IMR-90 (cell line): ENCODE measurements around the gene RNF123. TPM values are rescaled to one million over a fixed set of nuclear protein-coding genes. Genes with fewer than 3 reads are reported as not detected.
A peak's percentile ranks its signal among the peaks of the same experiment; 100 is the strongest.

Source experiments
- ATAC-seq: fragments of 200-7000 bp; cut with Tn5 transposase; 2 replicates; pipeline ENCODE4 v1.9.1; 2020; ENCODE audit warnings: low read depth, mild to moderate bottlenecking, moderate library complexity
- BruUV-seq: library from RNA; stranded (reverse); fragments of 400-500 nt; replicated peaks from 2 replicates; lab custom pipeline; 2021; lab: Mats Ljungman, UMichigan
- CTCF ChIA-PET: fragments of 300-600 bp; formaldehyde crosslinking; extraction: SDS; loops from one replicate; lab custom pipeline; 2021; ENCODE audit warnings: antibody characterized with exemption; lab: Yijun Ruan, JAX
- POLR2A ChIA-PET: fragments of 300-600 bp; sonication (Branson Sonifier 250); formaldehyde crosslinking; loops from one replicate; lab custom pipeline; 2022; ENCODE audit warnings: antibody characterized with exemption; ENCODE audit not compliant: unreplicated experiment; lab: Charles Lee
- DNase-seq: peaks from one replicate; pipeline ENCODE4 v3.0.0; 2013
- H2AFZ ChIP-seq: replicated peaks from 2 replicates; pipeline ENCODE3; 2013; ENCODE audit warnings: low read length, mild to moderate bottlenecking; ENCODE audit not compliant: poor library complexity
- H2AK5ac ChIP-seq: 2 replicates; pipeline ENCODE4 v1.6.1; 2013; ENCODE audit warnings: low read depth, low read length, inconsistent platforms
- H2AK9ac ChIP-seq: replicated peaks from 2 replicates; pipeline ENCODE3; 2013; ENCODE audit warnings: mild to moderate bottlenecking, low read depth, low read length, moderate library complexity; ENCODE audit not compliant: poor library complexity
- H2BK120ac ChIP-seq: 2 replicates; pipeline ENCODE4 v1.6.1; 2013; ENCODE audit warnings: low read depth, low read length, inconsistent platforms
- H2BK15ac ChIP-seq: 3 replicates; pipeline ENCODE4 v1.6.1; 2013; ENCODE audit warnings: low read depth, low read length, inconsistent platforms
- H2BK20ac ChIP-seq: 2 replicates; pipeline ENCODE4 v1.6.1; 2013; ENCODE audit warnings: low read depth, mild to moderate bottlenecking, inconsistent platforms, low read length, moderate library complexity
- H2BK5ac ChIP-seq: 2 replicates; pipeline ENCODE4 v1.6.1; 2013; ENCODE audit warnings: mild to moderate bottlenecking, low read depth, low read length, inconsistent platforms; ENCODE audit not compliant: poor library complexity, severe bottlenecking
- H3K14ac ChIP-seq: replicated peaks from 2 replicates; pipeline ENCODE4 v1.6.1; 2013; ENCODE audit warnings: low read depth, low read length, inconsistent platforms
- H3K18ac ChIP-seq: 2 replicates; pipeline ENCODE4 v1.6.1; 2013; ENCODE audit warnings: low read depth, low read length, control low read depth
- H3K23ac ChIP-seq: 2 replicates; pipeline ENCODE4 v1.6.1; 2013; ENCODE audit warnings: low read depth, low read length, inconsistent platforms
- H3K27ac ChIP-seq: 2 replicates; pipeline ENCODE4 v1.5.1; 2013; ENCODE audit warnings: mild to moderate bottlenecking, control low read depth, low read length; ENCODE audit not compliant: insufficient read depth
- H3K27me3 ChIP-seq: 2 replicates; pipeline ENCODE4 v1.6.1; 2013; ENCODE audit warnings: low read length; ENCODE audit not compliant: control insufficient read depth, insufficient read depth
- H3K36me3 ChIP-seq: 2 replicates; pipeline ENCODE4 v1.6.1; 2013; ENCODE audit warnings: low read length, mixed read lengths; ENCODE audit not compliant: control insufficient read depth, insufficient read depth
- H3K4ac ChIP-seq: 2 replicates; pipeline ENCODE4 v1.6.1; 2013; ENCODE audit warnings: low read depth, low read length, inconsistent platforms
- H3K4me1 ChIP-seq: 2 replicates; pipeline ENCODE4 v1.6.1; 2013; ENCODE audit warnings: low read length, mixed read lengths; ENCODE audit not compliant: control insufficient read depth, insufficient read depth
- H3K4me2 ChIP-seq: 2 replicates; pipeline ENCODE4 v1.6.1; 2013; ENCODE audit warnings: low read depth, mild to moderate bottlenecking, control low read depth, low read length, moderate library complexity
- H3K4me3 ChIP-seq: 2 replicates; pipeline ENCODE4 v1.5.1; 2013; ENCODE audit warnings: low read depth, mild to moderate bottlenecking, control low read depth, low read length, moderate library complexity; ENCODE audit not compliant: insufficient read depth
- H3K56ac ChIP-seq: 2 replicates; pipeline ENCODE4 v1.6.1; 2013; ENCODE audit warnings: low read length, inconsistent platforms; ENCODE audit not compliant: insufficient read depth; ENCODE audit errors: extremely low read depth
- H3K79me1 ChIP-seq, 2 experiments: 2 replicates each; pipeline ENCODE4 v1.6.1; 2013; ENCODE audit warnings: low read length in 2 of 2, inconsistent platforms in 1 of 2, low read depth in 1 of 2
- H3K9ac ChIP-seq: 2 replicates; pipeline ENCODE4 v1.6.1; 2013; ENCODE audit warnings: low read depth, low read length, control low read depth
- H3K9me1 ChIP-seq: 2 replicates; pipeline ENCODE4 v1.6.1; 2013; ENCODE audit warnings: low read length, inconsistent platforms; ENCODE audit not compliant: insufficient read depth
- H3K9me3 ChIP-seq: 2 replicates; pipeline ENCODE4 v1.6.1; 2013; ENCODE audit warnings: low read length; ENCODE audit not compliant: control insufficient read depth, insufficient read depth
- H4K20me1 ChIP-seq: 2 replicates; pipeline ENCODE4 v1.6.1; 2013; ENCODE audit warnings: low read length, inconsistent platforms; ENCODE audit not compliant: insufficient read depth
- H4K5ac ChIP-seq: 2 replicates; pipeline ENCODE4 v1.6.1; 2013; ENCODE audit warnings: mild to moderate bottlenecking, low read depth, low read length, control low read depth
- H4K8ac ChIP-seq, 2 experiments: 2 replicates each; pipeline ENCODE4 v1.6.1; 2013; ENCODE audit warnings: low read depth in 2 of 2, low read length in 2 of 2, control low read depth in 1 of 2, inconsistent platforms in 1 of 2
- H4K91ac ChIP-seq: 2 replicates; pipeline ENCODE4 v1.6.1; 2013; ENCODE audit warnings: low read depth, low read length, inconsistent platforms; ENCODE audit not compliant: insufficient read depth
- BHLHE40 ChIP-seq: fragments of 150-350 bp; IDR thresholded peaks from 2 replicates; pipeline ENCODE4 v1.6.1; 2016; ENCODE audit warnings: mild to moderate bottlenecking, low read depth, low read length
- RAD21 ChIP-seq: IDR thresholded peaks from 2 replicates; pipeline ENCODE4 v1.6.1; 2012; ENCODE audit warnings: low read length, improper control_type of control experiment
- WGBS, 2 experiments: methylation state at CpG; one replicate each; pipeline versions ENCODE4 v1.1.5 to v1.1.7; 2013; ENCODE audit warnings: missing lambda C conversion rate in 2 of 2; ENCODE audit not compliant: insufficient read length in 1 of 2; ENCODE audit errors: extremely low coverage in 2 of 2; 5-methylcytosine and 5-hydroxymethylcytosine counted together
- dilution Hi-C: fragments of 300-500 bp; cut with HindIII; formaldehyde crosslinking; loops from one replicate; pipeline ENCODE4 v1.14.3; 2018; ENCODE audit warnings: low sequenced_read_pairs; ENCODE audit not compliant: unreplicated experiment
- in situ Hi-C: fragments of 300-500 bp; cut with MboI; formaldehyde crosslinking; loops from 3 replicates; pipeline ENCODE4 v1.14.3; 2019; ENCODE audit warnings: low sequenced_read_pairs, inconsistent platforms, mixed read lengths
- intact Hi-C: fragments of 100-400 bp; cut with micrococcal nuclease; formaldehyde crosslinking; loops from 2 replicates; pipeline ENCODE4 v1.10.0; 2022
- polyA plus RNA-seq, 3 experiments: library from polyadenylated mRNA; depleted of rRNA; stranded (reverse); fragments of >200 nt; gene quantifications; 2 replicates each; pipeline ENCODE4 v1.2.3, GENCODE V29; 2012; ENCODE audit warnings: low replicate concordance in 1 of 3
- total RNA-seq: library from RNA; depleted of rRNA; stranded (reverse); fragments of >200 nt; gene quantifications from 2 replicates; pipeline ENCODE4 v1.2.3, GENCODE V29; 2012

RNF123 gene
- total and polyA plus RNA-seq, 2 of the 4 experiments (the other 2 are of a cell fraction): 13.4 to 37.7 TPM

- CTCF ChIA-PET: no interaction called here
- peak; percentile 12 for DNase-seq
Measured at GRCh38 chr3:49724586-49724985, 35.2 kb downstream of the RNF123 start.

More at GRCh38 chr3:49724586-49724985, 35.2 kb downstream of the RNF123 start:
- in situ Hi-C loops (no loop called here), intact Hi-C loops (no loop called here), dilution Hi-C loops (no loop called here)
- Histone ChIP-seq H3K9ac (peak overlapping the region; percentile 90), H3K9me3 (no peaks in the 10 kb centered on the region), H3K23ac (peak overlapping the region; percentile 71; the same call in 1 of the 2 replicates), H4K91ac (peak overlapping the region; percentile 93), H4K5ac (peak overlapping the region; percentile 67), H3K4me3 (peak overlapping the region; percentile 67; the same call in 1 of the 2 replicates), H2BK15ac (no peak overlapping the region), H2AK9ac (peak overlapping the region; percentile 100), H3K4me2 (peak overlapping the region; percentile 82), H2AK5ac (peak overlapping the region; percentile 98), H3K27me3 (no peaks in the 10 kb centered on the region), H3K56ac (peak overlapping the region; percentile 82), H3K4me1 (peaks cover 11% of the 10 kb centered on the region), H3K4ac (peak overlapping the region; percentile 87), H2BK5ac (peak overlapping the region; percentile 82), H3K18ac (no peak overlapping the region), H3K14ac (peak overlapping the region; percentile 78), H2BK120ac (no peak overlapping the region), H4K20me1 (peaks cover 23% of the 10 kb centered on the region), H2BK20ac (no peak overlapping the region), H3K36me3 (peaks cover 45% of the 10 kb centered on the region), H2AFZ (peak overlapping the region; percentile 77), H3K27ac (peak overlapping the region; percentile 88), H4K8ac (peak overlapping the region; percentile 95 to 96), H3K9me1 (peaks cover 5% of the 10 kb centered on the region; the same call in 1 of the 2 replicates), H3K79me1 (peaks cover 15 to 40% of the 10 kb centered on the region in 2 experiments; a peak in 3 of 4 replicates)
- ATAC-seq: no peak
- WGBS, 2 experiments: 60% methylated on average over 4 of the region's 6 CpGs; no CpG with 5 or more reads in 1 of the 2 experiments
- TF ChIP-seq BHLHE40 (0 out of 2 replicates have a peak, but pooled peaks have one; percentile 16), RAD21 (no peak)
- POLR2A ChIA-PET: no interaction called here
- no TSS peak for BruUV-seq
